Lung (tissue), 12 donors: ENCODE measurements around the gene NPR3. TPM values are rescaled to one million over a fixed set of nuclear protein-coding genes. Genes with fewer than 3 reads are reported as not detected.

ENCODE experiments used
- ATAC-seq: fragments of 200-7000 bp; cut with Tn5 transposase; one replicate; pipeline ENCODE4 v1.9.1; 2020; ENCODE audit warnings: moderate number of reproducible peaks; ENCODE audit not compliant: insufficient read depth, low FRiP score
- DNase-seq, 3 donors: peaks; one replicate each; pipeline ENCODE4 v3.0.0-alpha.2; 2013 to 2017
- H3K27ac ChIP-seq, 2 donors: one replicate each; pipeline ENCODE4 v1.5.1; 2013; ENCODE audit warnings: mild to moderate bottlenecking in 2 of 2, moderate library complexity in 2 of 2, control low read depth in 1 of 2, inconsistent platforms in 1 of 2, low read depth in 1 of 2, low read length in 1 of 2
- H3K27me3 ChIP-seq, 3 donors: one replicate each; pipeline ENCODE4 v1.5.1; 2013; ENCODE audit warnings: low read length in 2 of 3; ENCODE audit not compliant: control insufficient read depth in 3 of 3, insufficient read depth in 3 of 3
- H3K36me3 ChIP-seq, 4 donors: one replicate each; pipeline ENCODE4 v1.5.1; 2013; ENCODE audit warnings: low read length in 4 of 4, mild to moderate bottlenecking in 1 of 4, moderate library complexity in 1 of 4; ENCODE audit not compliant: control insufficient read depth in 4 of 4, insufficient read depth in 4 of 4
- H3K4me1 ChIP-seq, 5 donors: one replicate each; pipeline ENCODE4 v1.5.1; 2013; ENCODE audit warnings: low read length in 5 of 5, mild to moderate bottlenecking in 2 of 5, moderate library complexity in 1 of 5; ENCODE audit not compliant: control insufficient read depth in 5 of 5, insufficient read depth in 5 of 5
- H3K4me3 ChIP-seq: one replicate; pipeline ENCODE4 v1.5.1; 2013; ENCODE audit warnings: mild to moderate bottlenecking, control low read depth, moderate library complexity
- H3K9ac ChIP-seq, 2 donors: one replicate each; pipeline ENCODE4 v1.5.1; 2013; ENCODE audit warnings: low read length in 2 of 2, control low read depth in 1 of 2; ENCODE audit not compliant: insufficient read depth in 1 of 2
- H3K9me3 ChIP-seq, 4 donors: one replicate each; pipeline ENCODE4 v1.5.1; 2013; ENCODE audit warnings: low read length in 3 of 4, mild to moderate bottlenecking in 1 of 4, moderate library complexity in 1 of 4; ENCODE audit not compliant: control insufficient read depth in 4 of 4, insufficient read depth in 3 of 4
- WGBS, 2 donors: extraction: QIAGEN DNeasy Blood & Tissue Kit; methylation state at CpG; one replicate each; pipeline ENCODE4 v1.1.7; 2013; 5-methylcytosine and 5-hydroxymethylcytosine counted together
- polyA plus RNA-seq, 2 donors: library from polyadenylated mRNA; stranded (reverse); fragments of 200-250 nt; gene quantifications; one replicate each; pipeline ENCODE4 v1.2.1, GENCODE V29; 2013
- total RNA-seq, 2 donors: library from RNA; depleted of rRNA in 1 of 2; stranded (reverse); fragments of >200 nt in 1 of 2; gene quantifications; one replicate each; pipeline ENCODE4 v1.2.1, GENCODE V29; 2014 to 2021
- TF ChIP-seq, protein P1 (sequence below): IDR thresholded peaks from 2 replicates; pipeline ENCODE4 v1.5.1; 2012; ENCODE audit warnings: mild to moderate bottlenecking; ENCODE audit errors: control extremely low read depth, extremely low read depth
- donor health status: control.
- donor health status: control.
- donor health status: Bipolar disorder and iron deficiency.
- donor health status: healthy.
- donor health status: DM: yes; HTN: yes; CAD: no.

NPR3 gene
- total and polyA plus RNA-seq, 4 donors: 3.9 to 86.9 (median 8.9) TPM

DNA sequence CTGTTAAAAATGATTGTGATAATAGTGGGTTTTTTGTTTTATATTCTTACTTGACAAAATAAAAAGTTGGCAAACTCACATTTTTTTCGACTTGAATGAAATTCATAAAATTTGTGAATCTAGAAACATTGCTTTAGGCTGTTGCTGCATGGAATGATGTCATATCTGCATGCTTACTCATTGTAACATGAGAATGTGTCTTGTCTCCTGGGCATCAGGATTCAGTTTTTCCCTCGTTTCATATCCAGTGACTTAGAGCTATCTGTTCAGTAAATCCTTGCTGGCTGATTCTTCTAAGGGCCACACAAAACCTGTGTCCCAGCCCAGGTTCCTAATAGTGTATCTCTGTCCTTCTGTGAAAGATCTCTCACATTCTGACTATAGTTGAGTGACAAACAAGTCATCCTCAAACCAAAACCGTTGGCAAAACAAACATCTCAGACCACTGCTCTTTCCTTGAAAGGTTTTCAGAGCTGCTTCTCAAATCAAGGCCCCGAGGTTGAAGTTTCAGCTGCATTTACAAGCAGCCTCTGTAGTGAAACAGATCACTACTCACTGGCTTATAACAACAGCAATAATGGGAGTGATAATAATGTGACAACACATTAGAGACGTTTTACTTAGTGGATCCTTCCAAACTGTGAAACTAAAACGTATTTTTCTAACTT, 95.0 kb downstream of the NPR3 start:
- peaks cover 0 to 5% (median 2%) of the 10 kb centered on the region in 4 donors for H3K9me3 ChIP-seq
- TF ChIP-seq, protein P1, sequence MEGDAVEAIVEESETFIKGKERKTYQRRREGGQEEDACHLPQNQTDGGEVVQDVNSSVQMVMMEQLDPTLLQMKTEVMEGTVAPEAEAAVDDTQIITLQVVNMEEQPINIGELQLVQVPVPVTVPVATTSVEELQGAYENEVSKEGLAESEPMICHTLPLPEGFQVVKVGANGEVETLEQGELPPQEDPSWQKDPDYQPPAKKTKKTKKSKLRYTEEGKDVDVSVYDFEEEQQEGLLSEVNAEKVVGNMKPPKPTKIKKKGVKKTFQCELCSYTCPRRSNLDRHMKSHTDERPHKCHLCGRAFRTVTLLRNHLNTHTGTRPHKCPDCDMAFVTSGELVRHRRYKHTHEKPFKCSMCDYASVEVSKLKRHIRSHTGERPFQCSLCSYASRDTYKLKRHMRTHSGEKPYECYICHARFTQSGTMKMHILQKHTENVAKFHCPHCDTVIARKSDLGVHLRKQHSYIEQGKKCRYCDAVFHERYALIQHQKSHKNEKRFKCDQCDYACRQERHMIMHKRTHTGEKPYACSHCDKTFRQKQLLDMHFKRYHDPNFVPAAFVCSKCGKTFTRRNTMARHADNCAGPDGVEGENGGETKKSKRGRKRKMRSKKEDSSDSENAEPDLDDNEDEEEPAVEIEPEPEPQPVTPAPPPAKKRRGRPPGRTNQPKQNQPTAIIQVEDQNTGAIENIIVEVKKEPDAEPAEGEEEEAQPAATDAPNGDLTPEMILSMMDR: no peak
- 46 to 60% methylated on average over 6 of the region's 6 CpGs for WGBS, 2 donors
- H3K4me3 ChIP-seq: no peak overlapping the region
- H3K4me1 ChIP-seq: peaks cover 0 to 3% (median 0%) of the 10 kb centered on the region in 5 donors
- peak overlapping the region in 1 of 2 donors; percentile 26 for H3K9ac ChIP-seq
- no peaks in the 10 kb centered on the region for H3K27me3 ChIP-seq
- peak; percentile 23 to 64 (median 45) for DNase-seq
- no peak for ATAC-seq
- no peaks in the 10 kb centered on the region for H3K36me3 ChIP-seq
- H3K27ac ChIP-seq: no peak overlapping the region

DNA sequence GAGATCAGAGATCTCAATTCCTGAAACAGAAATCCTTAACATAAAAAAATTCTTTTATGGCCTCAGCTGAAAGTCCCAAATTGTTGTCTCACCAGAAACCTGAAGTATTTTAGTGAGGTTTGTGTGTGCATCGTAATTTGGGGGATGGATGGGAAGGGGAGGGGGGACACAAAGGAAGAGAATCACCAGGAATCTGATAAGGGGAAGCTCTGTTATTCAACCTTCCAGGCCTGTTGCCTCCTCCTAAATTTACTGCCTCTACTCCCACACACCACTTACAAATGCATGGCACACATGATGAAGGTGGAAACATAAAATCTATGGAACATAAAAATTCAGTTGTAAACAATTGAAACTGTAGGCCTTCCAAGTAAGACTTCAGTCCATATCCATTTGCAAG, 97.7 kb downstream of the NPR3 start:
- DNase-seq: no peak
- Histone ChIP-seq H3K27me3 (no peaks in the 10 kb centered on the region), H3K27ac (no peak overlapping the region), H3K9ac (no peak overlapping the region), H3K4me1 (peaks cover 0 to 4% (median 0%) of the 10 kb centered on the region in 5 donors), H3K4me3 (no peak overlapping the region), H3K9me3 (peaks cover 0 to 5% (median 0%) of the 10 kb centered on the region in 4 donors), H3K36me3 (no peaks in the 10 kb centered on the region)
- ATAC-seq: no peak
- TF ChIP-seq, protein P1: no peak
- 78 to 89% methylated on average over 1 of the region's 1 CpG for WGBS, 2 donors

DNA sequence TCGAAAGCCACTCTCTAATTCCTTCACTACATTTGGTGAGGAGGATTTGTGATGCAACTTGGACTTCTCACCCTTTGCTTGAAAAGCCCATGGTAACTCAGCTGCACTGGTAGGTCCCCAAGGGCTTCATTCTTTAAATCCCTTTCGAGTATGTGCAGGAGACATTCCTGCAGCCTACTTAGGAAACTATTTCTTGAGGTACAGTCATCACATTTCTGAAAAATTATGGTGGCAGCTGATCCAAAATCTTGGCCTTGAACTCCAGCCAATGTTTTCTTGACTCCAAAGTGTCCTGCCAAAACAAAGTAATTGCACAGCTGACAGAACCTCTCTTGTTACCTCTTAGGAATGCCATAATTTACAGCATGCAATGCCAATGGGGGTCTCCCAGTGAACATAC, 99.7 kb downstream of the NPR3 start:
- Histone ChIP-seq H3K9me3 (no peaks in the 10 kb centered on the region), H3K9ac (no peak overlapping the region), H3K36me3 (no peaks in the 10 kb centered on the region), H3K4me3 (no peak overlapping the region), H3K27ac (no peak overlapping the region), H3K4me1 (peaks cover 0 to 4% (median 0%) of the 10 kb centered on the region in 5 donors), H3K27me3 (no peaks in the 10 kb centered on the region)
- TF ChIP-seq, protein P1: no peak
- no peak for DNase-seq
- 49 to 66% methylated on average over 2 of the region's 2 CpGs for WGBS, 2 donors
- ATAC-seq: no peak
